ENCODE results near the gene DNM2. TPM values are rescaled to one million over a fixed set of nuclear protein-coding genes. Genes with fewer than 3 reads are reported as not detected.

DNM2 gene
- total and polyA plus RNA-seq, 9 of the 15 experiments (the other 6 are each of a cell fraction or from before 2014, with no cell fraction given), result 2.2 to 161 (median 72.6) TPM

GRCh38 chr19:10736916-10737551 is 19.2 kb downstream of the DNM2 start (continued):
- TF ChIP-seq CBX2 (IDR thresholded peaks at IDR 0.05; ENCODE audit: insufficient read depth, low read length, poor library complexity, severe bottlenecking) (no peak), NR2C1 (IDR thresholded peaks at IDR 0.05) (no peak; the same call in 1 of the 2 replicates), NR2C1 (tag; IDR thresholded peaks at IDR 0.05) (no peak), ZNF644 (tag; IDR thresholded peaks at IDR 0.05; ENCODE audit: low read depth) (no peak), ZNF77 (CRISPR knock-in tag; IDR thresholded peaks at IDR 0.05) (no peak), MGA (IDR thresholded peaks at IDR 0.05) (peak; percentile 65), ILK (tag; IDR thresholded peaks at IDR 0.05; ENCODE audit: borderline replicate concordance, low read depth) (no peak), TCF7 (IDR thresholded peaks at IDR 0.05; ENCODE audit: borderline replicate concordance) (no peak), ZBTB17 (CRISPR knock-in tag; IDR thresholded peaks at IDR 0.05) (no peak), ZBTB34 (CRISPR knock-in tag; IDR thresholded peaks at IDR 0.05) (no peak), MTF1 (CRISPR knock-in tag; IDR thresholded peaks at IDR 0.05; ENCODE audit: borderline replicate concordance) (no peak), FOS (IDR thresholded peaks at IDR 0.05; ENCODE audit: extremely low read depth, insufficient read length) (no peak)
